ENCODE measurements around the gene LY6G5C. TPM values are rescaled to one million over a fixed set of nuclear protein-coding genes. Genes with fewer than 3 reads are reported as not detected.

The LY6G5C gene
- polyA plus RNA-seq, 1 experiment = 2.0 TPM

DNA sequence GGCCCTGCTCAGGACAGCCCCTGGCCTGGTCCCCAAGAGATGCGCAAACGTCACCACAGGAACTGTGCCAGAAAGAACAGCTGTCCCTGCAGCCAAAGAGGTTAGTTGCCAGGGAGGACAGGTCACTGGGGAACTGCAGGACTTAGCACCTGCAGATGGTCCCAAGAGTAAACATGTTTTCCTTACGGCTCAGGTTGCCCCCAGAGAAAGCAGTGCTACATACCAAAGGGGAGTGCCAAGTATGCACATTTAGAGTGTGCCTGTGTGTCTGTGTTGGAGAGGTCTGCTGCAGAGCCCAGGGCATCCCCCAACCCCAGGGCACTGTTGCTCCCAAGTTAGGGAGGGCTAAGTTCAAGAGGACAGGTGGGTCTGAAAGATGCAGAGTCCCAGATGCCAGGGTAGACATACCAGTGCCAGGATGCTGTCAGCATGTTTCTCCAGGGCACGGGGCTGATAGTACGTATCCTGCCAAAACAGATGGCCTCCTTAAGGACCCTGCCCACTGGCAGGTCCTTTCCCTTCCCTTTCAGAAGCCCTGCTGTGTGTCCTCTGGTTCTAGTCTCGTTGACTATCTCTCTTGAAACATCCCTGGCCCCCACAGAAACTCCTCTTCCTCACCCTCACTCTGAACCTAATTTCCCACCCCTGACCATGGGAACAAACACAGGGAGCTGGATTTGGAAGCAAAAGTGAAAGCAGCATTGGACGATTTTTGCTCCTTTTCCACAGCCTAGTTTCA, 21.0 kb upstream of the LY6G5C start:
- H3K27ac ChIP-seq (ENCODE audit: low read depth, low read length) = no peak overlapping the region
- CTCF ChIA-PET = no interaction called here
- POLR2A ChIA-PET = interaction anchor here (0.7 to 2.7 kb wide), 3 partner anchors 41 to 126 kb away, joined by 3 to 9 read pairs (median 9); partner anchors contain the start of genes C6orf47, HSPA1B and LSM2
- H3K4me3 ChIP-seq (ENCODE audit: low read depth, low read length) = peak overlapping the region; percentile 98
- DNase-seq (ENCODE audit: low read depth, low spot score) = no peak
- TF ChIP-seq, protein P1, sequence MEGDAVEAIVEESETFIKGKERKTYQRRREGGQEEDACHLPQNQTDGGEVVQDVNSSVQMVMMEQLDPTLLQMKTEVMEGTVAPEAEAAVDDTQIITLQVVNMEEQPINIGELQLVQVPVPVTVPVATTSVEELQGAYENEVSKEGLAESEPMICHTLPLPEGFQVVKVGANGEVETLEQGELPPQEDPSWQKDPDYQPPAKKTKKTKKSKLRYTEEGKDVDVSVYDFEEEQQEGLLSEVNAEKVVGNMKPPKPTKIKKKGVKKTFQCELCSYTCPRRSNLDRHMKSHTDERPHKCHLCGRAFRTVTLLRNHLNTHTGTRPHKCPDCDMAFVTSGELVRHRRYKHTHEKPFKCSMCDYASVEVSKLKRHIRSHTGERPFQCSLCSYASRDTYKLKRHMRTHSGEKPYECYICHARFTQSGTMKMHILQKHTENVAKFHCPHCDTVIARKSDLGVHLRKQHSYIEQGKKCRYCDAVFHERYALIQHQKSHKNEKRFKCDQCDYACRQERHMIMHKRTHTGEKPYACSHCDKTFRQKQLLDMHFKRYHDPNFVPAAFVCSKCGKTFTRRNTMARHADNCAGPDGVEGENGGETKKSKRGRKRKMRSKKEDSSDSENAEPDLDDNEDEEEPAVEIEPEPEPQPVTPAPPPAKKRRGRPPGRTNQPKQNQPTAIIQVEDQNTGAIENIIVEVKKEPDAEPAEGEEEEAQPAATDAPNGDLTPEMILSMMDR (IDR thresholded peaks at IDR 0.05; ENCODE audit: low read depth, low read length) = no peak
- no peaks in the 10 kb centered on the region for H3K27me3 ChIP-seq (ENCODE audit: control insufficient read depth, insufficient read depth, low read length)
- H3K9me3 ChIP-seq (ENCODE audit: control insufficient read depth, insufficient read depth, low read length) = no peaks in the 10 kb centered on the region

DNA sequence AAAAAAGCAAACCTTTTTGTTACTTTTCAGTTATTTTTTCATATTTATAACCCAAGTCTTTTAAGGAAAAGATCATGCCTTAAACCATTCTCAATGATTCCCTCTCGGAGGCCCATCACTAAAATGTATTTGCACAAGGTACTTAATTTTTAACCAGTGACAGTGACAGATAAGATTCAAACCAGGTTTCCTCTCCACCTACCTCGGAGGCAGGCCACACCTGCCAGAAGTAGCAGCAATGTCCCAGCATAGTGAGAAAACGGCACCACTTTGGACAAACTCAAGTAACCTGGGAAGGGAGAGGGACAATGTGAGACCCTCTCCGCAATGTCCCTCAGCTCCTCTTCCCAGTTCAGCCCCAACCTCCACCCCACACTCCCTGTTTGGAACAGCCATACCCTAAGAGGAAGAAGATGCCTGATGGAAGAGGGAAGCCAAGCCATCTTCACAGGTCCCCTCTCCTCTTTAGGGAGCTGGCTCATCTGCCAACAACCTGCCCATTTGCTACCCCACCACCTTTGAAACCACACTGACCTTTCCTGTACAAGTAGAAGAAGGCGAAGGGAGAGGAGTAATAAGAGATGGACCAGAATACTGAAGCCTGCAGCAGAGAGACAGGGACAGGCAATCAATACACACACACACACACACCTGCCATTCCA, 20.0 kb upstream of the LY6G5C start:
- no peak for DNase-seq (ENCODE audit: low read depth, low spot score)
- TF ChIP-seq, protein P1 (IDR thresholded peaks at IDR 0.05; ENCODE audit: low read depth, low read length) = no peak
- Histone ChIP-seq H3K27ac (ENCODE audit: low read depth, low read length) (no peak overlapping the region), H3K9me3 (ENCODE audit: control insufficient read depth, insufficient read depth, low read length) (no peaks in the 10 kb centered on the region), H3K4me3 (ENCODE audit: low read depth, low read length) (no peak overlapping the region), H3K27me3 (ENCODE audit: control insufficient read depth, insufficient read depth, low read length) (no peaks in the 10 kb centered on the region)
- ChIA-PET CTCF (interaction anchor here (1.0 to 1.5 kb wide), 3 partner anchors 10 to 38 kb away, joined by 3 to 4 read pairs (median 3); partner anchors contain the start of gene LY6G5C), POLR2A (no interaction called here)

DNA sequence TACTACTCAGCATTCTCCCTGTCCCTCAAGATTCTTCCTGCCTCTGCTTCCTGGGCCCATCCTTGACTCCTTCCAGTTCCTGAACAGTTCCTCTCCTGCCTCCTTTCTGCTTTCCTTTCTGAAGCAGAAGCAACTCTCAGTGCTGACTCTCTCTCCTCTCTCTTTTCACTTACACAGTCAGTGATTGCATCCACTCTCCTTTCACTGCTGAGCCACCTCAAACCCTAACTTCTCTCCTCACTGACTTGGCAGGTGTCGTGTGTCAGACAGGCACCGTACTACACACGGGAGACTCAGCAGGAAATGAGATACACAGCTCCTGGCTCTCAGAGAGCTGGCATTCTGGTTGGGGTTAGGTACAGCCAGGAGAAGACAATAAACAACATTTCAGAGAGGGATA, 16.7 kb upstream of the LY6G5C start:
- no peak for DNase-seq (ENCODE audit: low read depth, low spot score)
- Histone ChIP-seq H3K4me3 (ENCODE audit: low read depth, low read length) (no peak overlapping the region), H3K9me3 (ENCODE audit: control insufficient read depth, insufficient read depth, low read length) (no peaks in the 10 kb centered on the region), H3K27ac (ENCODE audit: low read depth, low read length) (no peak overlapping the region), H3K27me3 (ENCODE audit: control insufficient read depth, insufficient read depth, low read length) (no peaks in the 10 kb centered on the region)
- ChIA-PET POLR2A (no interaction called here), CTCF (interaction anchor here (0.7 to 1.4 kb wide), 2 partner anchors 109 to 132 kb away, joined by 4 read pairs; partner anchors contain the start of gene LSM2)
- TF ChIP-seq, protein P1 (IDR thresholded peaks at IDR 0.05; ENCODE audit: low read depth, low read length) = no peak

DNA sequence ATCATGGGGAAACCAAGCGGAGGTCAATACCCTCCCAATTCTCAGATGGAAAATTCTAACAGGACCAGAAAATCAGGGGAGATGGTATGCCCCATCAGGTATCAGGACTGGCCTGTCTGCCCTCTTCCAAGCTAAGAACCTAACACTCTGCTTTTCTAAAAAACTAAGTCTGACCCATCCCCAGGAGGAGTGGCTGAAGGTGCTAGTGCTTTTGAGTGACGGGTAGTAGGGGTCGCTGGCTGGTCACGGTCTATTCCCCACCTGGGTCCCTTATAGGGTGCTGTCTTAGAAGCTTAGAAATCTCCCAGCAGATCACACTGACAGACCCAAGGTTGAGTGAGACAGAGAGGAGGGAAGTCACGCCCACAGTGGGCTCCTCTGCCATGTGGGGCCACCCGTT, 12.7 kb upstream of the LY6G5C start:
- TF ChIP-seq, protein P1 (IDR thresholded peaks at IDR 0.05; ENCODE audit: low read depth, low read length) = no peak
- Histone ChIP-seq H3K27ac (ENCODE audit: low read depth, low read length) (no peak overlapping the region), H3K4me3 (ENCODE audit: low read depth, low read length) (no peak overlapping the region), H3K9me3 (ENCODE audit: control insufficient read depth, insufficient read depth, low read length) (no peaks in the 10 kb centered on the region), H3K27me3 (ENCODE audit: control insufficient read depth, insufficient read depth, low read length) (no peaks in the 10 kb centered on the region)
- ChIA-PET POLR2A (no interaction called here), CTCF (no interaction called here)
- no peak for DNase-seq (ENCODE audit: low read depth, low spot score)

DNA sequence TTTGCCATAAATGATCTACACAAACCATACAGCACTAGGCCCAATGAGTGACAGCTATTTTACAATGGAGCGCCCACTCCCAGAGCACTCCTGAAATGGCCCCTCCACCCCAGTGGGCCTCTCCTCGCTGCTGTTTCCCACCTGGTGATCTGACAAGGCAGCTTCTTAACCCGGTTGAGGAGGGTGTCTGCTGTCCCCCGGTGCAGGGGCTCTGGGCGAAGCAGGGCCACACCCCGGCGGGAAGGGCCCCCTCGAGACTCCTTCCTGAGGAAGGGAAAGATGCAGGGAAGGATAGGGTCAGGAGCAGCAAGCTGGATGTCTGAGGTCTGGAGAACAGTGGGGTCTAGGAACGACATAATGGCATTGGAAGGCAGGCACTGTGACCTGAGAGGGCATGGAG, 12.0 kb upstream of the LY6G5C start:
- ChIA-PET CTCF (no interaction called here), POLR2A (no interaction called here)
- H3K27me3 ChIP-seq (ENCODE audit: control insufficient read depth, insufficient read depth, low read length) = no peaks in the 10 kb centered on the region
- no peak overlapping the region for H3K27ac ChIP-seq (ENCODE audit: low read depth, low read length)
- TF ChIP-seq, protein P1 (IDR thresholded peaks at IDR 0.05; ENCODE audit: low read depth, low read length) = no peak
- no peaks in the 10 kb centered on the region for H3K9me3 ChIP-seq (ENCODE audit: control insufficient read depth, insufficient read depth, low read length)
- H3K4me3 ChIP-seq (ENCODE audit: low read depth, low read length) = no peak overlapping the region
- DNase-seq (ENCODE audit: low read depth, low spot score) = no peak
